ENCODE measurements around the gene PAX9.

Gene PAX9

GRCh38 chr14:36671149-36671548 is 9.5 kb downstream of the PAX9 start:
- no peak overlapping the region for H3K4me3 ChIP-seq (replicated peaks; ENCODE audit: low read depth, low read length)
- TF ChIP-seq CTCF (IDR thresholded peaks at IDR 0.05; ENCODE audit: low read depth, low read length, missing control alignments), result no peak
- DNase-seq (ENCODE audit: extremely low read depth, low read depth), result no peak

- H3K4me3 ChIP-seq (replicated peaks; ENCODE audit: low read depth, low read length), result no peak overlapping the region
- TF ChIP-seq CTCF (IDR thresholded peaks at IDR 0.05; ENCODE audit: low read depth, low read length, missing control alignments), result no peak
- no peak for DNase-seq (ENCODE audit: extremely low read depth, low read depth)
Observed at GRCh38 chr14:36672095-36672494, 10.4 kb downstream of the PAX9 start.

- H3K4me3 ChIP-seq (replicated peaks; ENCODE audit: low read depth, low read length), result no peak overlapping the region
- no peak for TF ChIP-seq CTCF (IDR thresholded peaks at IDR 0.05; ENCODE audit: low read depth, low read length, missing control alignments)
- DNase-seq (ENCODE audit: extremely low read depth, low read depth), result no peak
Observed at GRCh38 chr14:36674659-36675058, 13.0 kb downstream of the PAX9 start.

- H3K4me3 ChIP-seq (replicated peaks; ENCODE audit: low read depth, low read length), result no peak overlapping the region
- no peak for TF ChIP-seq CTCF (IDR thresholded peaks at IDR 0.05; ENCODE audit: low read depth, low read length, missing control alignments)
- no peak for DNase-seq (ENCODE audit: extremely low read depth, low read depth)
Observed at GRCh38 chr14:36675581-36675980, 13.9 kb downstream of the PAX9 start.

GRCh38 chr14:36676236-36676635 is 14.6 kb downstream of the PAX9 start:
- no peak for TF ChIP-seq CTCF (IDR thresholded peaks at IDR 0.05; ENCODE audit: low read depth, low read length, missing control alignments)
- H3K4me3 ChIP-seq (replicated peaks; ENCODE audit: low read depth, low read length), result no peak overlapping the region
- DNase-seq (ENCODE audit: extremely low read depth, low read depth), result no peak

GRCh38 chr14:36682338-36682737 is 20.7 kb downstream of the PAX9 start:
- H3K4me3 ChIP-seq (replicated peaks; ENCODE audit: low read depth, low read length), result no peak overlapping the region
- TF ChIP-seq CTCF (IDR thresholded peaks at IDR 0.05; ENCODE audit: low read depth, low read length, missing control alignments), result no peak
- DNase-seq (ENCODE audit: extremely low read depth, low read depth), result no peak

GRCh38 chr14:36683083-36683724 is 21.5 kb downstream of the PAX9 start:
- no peak for TF ChIP-seq CTCF (IDR thresholded peaks at IDR 0.05; ENCODE audit: low read depth, low read length, missing control alignments)
- DNase-seq (ENCODE audit: extremely low read depth, low read depth), result no peak
- H3K4me3 ChIP-seq (replicated peaks; ENCODE audit: low read depth, low read length), result no peak overlapping the region

Measured in HFF-Myc (cell line).